ENCODE measurements around the gene ZNF512B.

- TF ChIP-seq POLR2AphosphoS5 (IDR thresholded peaks at IDR 0.05) (peak; percentile 97 to 98), CTCF (IDR thresholded peaks at IDR 0.05) (peak; percentile 82 to 87 (median 85))
These were observed 11.3 kb upstream of the ZNF512B start, which contains the start of gene PRPF6 for GRCh38 chr20:63980806-63981728.
